ENCODE measurements around the gene SETD2. TPM values are rescaled to one million over a fixed set of nuclear protein-coding genes. Genes with fewer than 3 reads are reported as not detected.
A peak's percentile ranks its signal among the peaks of the same experiment; 100 is the strongest.

Gene SETD2
- total and polyA plus RNA-seq, 9 of the 15 experiments (the other 6 are each of a cell fraction or from before 2014, with no cell fraction given), result 8.2 to 44.0 (median 33.6) TPM

- TF ChIP-seq RBM25 (IDR thresholded peaks at IDR 0.05; ENCODE audit: low read depth, low read length, severe bottlenecking) (peak; percentile 68), SMARCC2 (IDR thresholded peaks at IDR 0.05; ENCODE audit: low read depth) (no peak), ZBED1 (IDR thresholded peaks at IDR 0.05) (no peak), AFF1 (IDR thresholded peaks at IDR 0.05; ENCODE audit: low read depth in 1 of 2, partially characterized antibody in 2 of 2) (no peak), E2F5 (CRISPR knock-in tag; IDR thresholded peaks at IDR 0.05) (no peak), ID3 (CRISPR knock-in tag; IDR thresholded peaks at IDR 0.05) (no peak), ID3 (tag; IDR thresholded peaks at IDR 0.05) (no peak), MAX (CRISPR knock-in tag; IDR thresholded peaks at IDR 0.05) (no peak), LCOR (CRISPR knock-in tag; IDR thresholded peaks at IDR 0.05) (no peak), CBX3 (IDR thresholded peaks at IDR 0.05; ENCODE audit: borderline replicate concordance in 1 of 2, low read length in 2 of 2) (peak in 1 of 2 experiments; percentile 81; a peak in 2 of 3 replicates), TAL1 (IDR thresholded peaks at IDR 0.05) (peak; percentile 24; the same call in 1 of the 2 replicates), CEBPB (tag; IDR thresholded peaks at IDR 0.05) (0 out of 2 replicates have a peak, but pooled peaks have one; percentile 14), MEF2A (IDR thresholded peaks at IDR 0.05; ENCODE audit: control insufficient read depth, low read depth, low read length) (no peak), BRF2 (IDR thresholded peaks at IDR 0.05; ENCODE audit: borderline replicate concordance, insufficient read depth, insufficient read length) (no peak)
Observed at GRCh38 chr3:47193871-47194859, 30.3 kb upstream of the SETD2 start (continued).
